WTC11 (cell line): ENCODE data around the gene RBFOX2. TPM values are rescaled to one million over a fixed set of nuclear protein-coding genes. Genes with fewer than 3 reads are reported as not detected.
A peak's percentile ranks its signal among the peaks of the same experiment; 100 is the strongest.

ENCODE experiments used
- ATAC-seq: fragments of 200-7000 bp; cut with Tn5 transposase; 2 replicates; pipeline ENCODE4 v1.10.0; 2021; ENCODE audit warnings: mild to moderate bottlenecking, moderate library complexity
- CTCF ChIA-PET: fragments of 300-600 bp; sonication (Branson Sonifier 250); formaldehyde crosslinking; loops from one replicate; lab custom pipeline; 2021; ENCODE audit warnings: antibody characterized with exemption; lab: Charles Lee
- POLR2A ChIA-PET: fragments of 350-600 bp; sonication (Branson Sonifier 250); formaldehyde crosslinking; loops from one replicate; lab custom pipeline; 2021; ENCODE audit warnings: antibody characterized with exemption; lab: Charles Lee
- DNase-seq: peaks from one replicate; pipeline ENCODE4 v3.0.0; 2021; ENCODE audit warnings: low spot score
- H3K27ac Mint-ChIP-seq: 2 replicates; pipeline ENCODE4 v1.8.0; 2021; ENCODE audit warnings: mixed read lengths
- H3K27me3 Mint-ChIP-seq: 2 replicates; pipeline ENCODE4 v1.8.0; 2021; ENCODE audit warnings: low read depth, mild to moderate bottlenecking, moderate library complexity, mixed read lengths
- H3K36me3 Mint-ChIP-seq: 2 replicates; pipeline ENCODE4 v1.8.0; 2021; ENCODE audit warnings: mixed read lengths
- H3K4me1 Mint-ChIP-seq: 2 replicates; pipeline ENCODE4 v1.8.0; 2022; ENCODE audit warnings: mixed read lengths
- H3K4me3 Mint-ChIP-seq: 2 replicates; pipeline ENCODE4 v1.8.0; 2021; ENCODE audit warnings: mild to moderate bottlenecking, moderate library complexity, mixed read lengths
- H3K9me3 Mint-ChIP-seq: 2 replicates; pipeline ENCODE4 v1.8.0; 2021; ENCODE audit warnings: mixed read lengths
- ARID4B ChIP-seq: sonication (generic); formaldehyde crosslinking; IDR thresholded peaks from 2 replicates; pipeline ENCODE4 v1.8.0; 2023; ENCODE audit warnings: missing genetic modification reagents, mild to moderate bottlenecking, borderline replicate concordance
- CBFB ChIP-seq: sonication (generic); formaldehyde crosslinking; IDR thresholded peaks from 2 replicates; pipeline ENCODE4 v1.8.1; 2022; ENCODE audit warnings: mild to moderate bottlenecking, low read depth, missing genetic modification reagents
- CREM ChIP-seq: sonication (generic); formaldehyde crosslinking; IDR thresholded peaks from 2 replicates; pipeline ENCODE4 v1.8.1; 2022; ENCODE audit warnings: mild to moderate bottlenecking, missing genetic modification reagents, moderate library complexity
- ELF4 ChIP-seq: sonication (generic); formaldehyde crosslinking; IDR thresholded peaks from 2 replicates; pipeline ENCODE4 v1.8.1; 2022; ENCODE audit warnings: low read depth, mild to moderate bottlenecking, moderate library complexity, missing genetic modification reagents
- EMX1 ChIP-seq: fragments of 250-450 bp; sonication (Bioruptor Pico); IDR thresholded peaks from 2 replicates; pipeline ENCODE4 v1.8.0; 2021; ENCODE audit warnings: mild to moderate bottlenecking
- ETV6 ChIP-seq: sonication (generic); formaldehyde crosslinking; IDR thresholded peaks from 2 replicates; pipeline ENCODE4 v1.8.1; 2022; ENCODE audit warnings: mild to moderate bottlenecking, missing genetic modification reagents
- FOXP1 ChIP-seq: sonication (generic); formaldehyde crosslinking; IDR thresholded peaks from 2 replicates; pipeline ENCODE4 v1.8.0; 2022; ENCODE audit warnings: missing genetic modification reagents, mild to moderate bottlenecking, moderate library complexity, borderline replicate concordance
- GRHL2 ChIP-seq: fragments of 250-450 bp; sonication (Bioruptor Pico); IDR thresholded peaks from 2 replicates; pipeline ENCODE4 v1.8.0; 2022; ENCODE audit warnings: mild to moderate bottlenecking, moderate library complexity; ENCODE audit not compliant: insufficient replicate concordance, severe bottlenecking
- JUN ChIP-seq: sonication (generic); formaldehyde crosslinking; IDR thresholded peaks from 2 replicates; pipeline ENCODE4 v1.8.0; 2023; ENCODE audit warnings: mild to moderate bottlenecking, missing genetic modification reagents
- MLX ChIP-seq: sonication (generic); formaldehyde crosslinking; IDR thresholded peaks from 2 replicates; pipeline ENCODE4 v1.8.1; 2023; ENCODE audit warnings: mild to moderate bottlenecking, missing genetic modification reagents, moderate library complexity
- MYBL2 ChIP-seq: sonication (generic); formaldehyde crosslinking; IDR thresholded peaks from 2 replicates; pipeline ENCODE4 v1.8.1; 2023; ENCODE audit warnings: mild to moderate bottlenecking, moderate library complexity, missing genetic modification reagents
- STAT6 ChIP-seq: sonication (generic); formaldehyde crosslinking; conservative IDR thresholded peaks from 2 replicates; pipeline ENCODE4 v1.8.1; 2023; ENCODE audit warnings: mild to moderate bottlenecking, low read depth, missing genetic modification reagents, moderate library complexity
- TCF7 ChIP-seq: sonication (generic); formaldehyde crosslinking; IDR thresholded peaks from 2 replicates; pipeline ENCODE4 v1.8.0; 2022; ENCODE audit warnings: mild to moderate bottlenecking, low read depth, missing genetic modification reagents, moderate library complexity
- USF1 ChIP-seq: sonication (generic); formaldehyde crosslinking; IDR thresholded peaks from 2 replicates; pipeline ENCODE4 v1.8.0; 2022; ENCODE audit warnings: mild to moderate bottlenecking, missing genetic modification reagents
- ZBTB21 ChIP-seq: sonication (generic); formaldehyde crosslinking; IDR thresholded peaks from 2 replicates; pipeline ENCODE4 v1.8.1; 2023; ENCODE audit warnings: mild to moderate bottlenecking, missing genetic modification reagents, borderline replicate concordance
- ZMAT4 ChIP-seq: fragments of 250-450 bp; sonication (Bioruptor Pico); IDR thresholded peaks from 2 replicates; pipeline ENCODE4 v1.9.0; 2021; ENCODE audit warnings: mild to moderate bottlenecking
- ZNF317 ChIP-seq: sonication (generic); formaldehyde crosslinking; IDR thresholded peaks from 2 replicates; pipeline ENCODE4 v1.8.1; 2023; ENCODE audit warnings: low read depth, mild to moderate bottlenecking, moderate library complexity, missing genetic modification reagents, borderline replicate concordance
- ZNF423 ChIP-seq: fragments of 250-450 bp; sonication (Bioruptor Pico); IDR thresholded peaks from 2 replicates; pipeline ENCODE4 v2.1.2; 2022; ENCODE audit warnings: mild to moderate bottlenecking, moderate library complexity
- ZNF532 ChIP-seq: fragments of 250-450 bp; sonication (Bioruptor Pico); IDR thresholded peaks from 2 replicates; pipeline ENCODE4 v1.9.0; 2021; ENCODE audit warnings: mild to moderate bottlenecking, borderline replicate concordance
- total RNA-seq: library from RNA; stranded (reverse); gene quantifications from 3 replicates; pipeline ENCODE4 v1.2.3, GENCODE V29; 2021

Gene RBFOX2
- total RNA-seq, 1 experiment from 2014 or later, result 107 TPM

DNA sequence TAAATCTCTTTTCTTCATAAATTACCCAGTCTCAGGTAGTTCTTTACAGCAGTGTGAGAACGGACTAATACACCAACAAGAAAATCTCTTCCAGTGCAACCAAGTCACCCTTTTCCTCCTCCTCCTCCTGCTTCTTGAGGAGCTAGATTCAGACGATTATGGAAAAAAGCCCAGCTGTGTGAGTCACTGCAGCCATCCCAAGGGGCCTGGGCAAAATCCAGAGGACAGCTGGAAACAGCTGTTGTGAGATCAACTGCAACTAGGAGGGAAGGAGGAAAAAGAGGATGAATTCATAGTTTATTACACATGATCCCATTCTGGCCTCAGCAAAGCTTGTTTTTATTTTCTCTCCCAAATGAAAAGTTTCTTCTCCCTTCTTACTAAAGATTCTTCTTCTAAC, 32.9 kb downstream of the RBFOX2 start:
- ATAC-seq (no peak), DNase-seq (no peak)
- H3K4me3 Mint-ChIP-seq, result no peak overlapping the region
- peaks cover 7% of the 10 kb centered on the region for H3K9me3 Mint-ChIP-seq
- H3K27ac Mint-ChIP-seq, result peak overlapping the region; percentile 74
- H3K36me3 Mint-ChIP-seq, result peaks cover 11% of the 10 kb centered on the region
- no peak for TF ChIP-seq TCF7 (CRISPR knock-in tag)
- no peak for TF ChIP-seq JUN (CRISPR knock-in tag)
- TF ChIP-seq USF1, result no peak
- TF ChIP-seq ZNF317 (CRISPR knock-in tag), result no peak
- TF ChIP-seq GRHL2 (CRISPR knock-in tag), result no peak
- TF ChIP-seq MYBL2 (CRISPR knock-in tag), result no peak
- TF ChIP-seq CBFB (CRISPR knock-in tag), result no peak
- no peak for TF ChIP-seq ELF4 (CRISPR knock-in tag)
- no peak for TF ChIP-seq STAT6 (CRISPR knock-in tag)
- no peak for TF ChIP-seq ZNF532 (CRISPR knock-in tag)
- no peak for TF ChIP-seq FOXP1 (CRISPR knock-in tag)
- no peak for TF ChIP-seq EMX1
- no peak for TF ChIP-seq ZMAT4 (CRISPR knock-in tag)
- no peak for TF ChIP-seq ETV6 (CRISPR knock-in tag)
- no peak for TF ChIP-seq ZNF423 (CRISPR knock-in tag)
- TF ChIP-seq ARID4B, result no peak
- TF ChIP-seq ZBTB21 (CRISPR knock-in tag), result no peak
- TF ChIP-seq CREM, result no peak
- no peak for TF ChIP-seq MLX (CRISPR knock-in tag)
- POLR2A ChIA-PET, result no interaction called here
- CTCF ChIA-PET, result interaction anchor here (3.4 kb wide), 1 partner anchor 70 kb away, joined by 20 read pairs; no protein-coding TSS in a partner anchor
- peaks cover 39% of the 10 kb centered on the region for H3K4me1 Mint-ChIP-seq
- no peaks in the 10 kb centered on the region for H3K27me3 Mint-ChIP-seq
